Calu3 (cell line): ENCODE data around the gene RNF151. TPM values are rescaled to one million over a fixed set of nuclear protein-coding genes. Genes with fewer than 3 reads are reported as not detected.

Source experiments
- BruUV-seq: library from RNA; stranded (reverse); fragments of 400-500 nt; replicated peaks from 2 replicates; lab custom pipeline; 2021; lab: Mats Ljungman, UMichigan
- CTCF ChIA-PET: fragments of 300-600 bp; sonication (Branson Sonifier 250); formaldehyde crosslinking; loops from one replicate; lab custom pipeline; 2022; ENCODE audit warnings: antibody characterized with exemption; lab: Charles Lee
- DNase-seq: peaks from one replicate; pipeline ENCODE4 v3.0.0; 2022
- H3K27ac Mint-ChIP-seq: one replicate; pipeline ENCODE4 v1.8.0; 2022; ENCODE audit warnings: mixed read lengths; ENCODE audit not compliant: unreplicated experiment
- H3K27me3 Mint-ChIP-seq: one replicate; pipeline ENCODE4 v1.8.0; 2022; ENCODE audit warnings: mixed read lengths; ENCODE audit not compliant: unreplicated experiment
- H3K36me3 Mint-ChIP-seq: one replicate; pipeline ENCODE4 v1.8.0; 2022; ENCODE audit warnings: mild to moderate bottlenecking, moderate library complexity, mixed read lengths; ENCODE audit not compliant: insufficient read depth, unreplicated experiment
- H3K4me1 Mint-ChIP-seq: one replicate; pipeline ENCODE4 v1.8.0; 2022; ENCODE audit warnings: mild to moderate bottlenecking, low read depth, mixed read lengths; ENCODE audit not compliant: unreplicated experiment
- H3K4me3 Mint-ChIP-seq: one replicate; pipeline ENCODE4 v1.8.0; 2022; ENCODE audit warnings: mild to moderate bottlenecking, low read depth, moderate library complexity, mixed read lengths; ENCODE audit not compliant: unreplicated experiment
- H3K9me3 Mint-ChIP-seq: one replicate; pipeline ENCODE4 v1.8.0; 2022; ENCODE audit warnings: low read depth, mixed read lengths; ENCODE audit not compliant: unreplicated experiment
- intact Hi-C: fragments of 100-400 bp; cut with micrococcal nuclease; formaldehyde crosslinking; loops from one replicate; pipeline ENCODE4 v1.10.0; 2022; ENCODE audit not compliant: unreplicated experiment
- total RNA-seq: library from RNA; stranded (reverse); gene quantifications from 2 replicates; pipeline ENCODE4 v1.2.3, GENCODE V29; 2022
- TF ChIP-seq, protein P1 (sequence below): fragments of 200-600 bp; IDR thresholded peaks from one replicate; pipeline ENCODE4 v1.8.0; 2022; ENCODE audit warnings: antibody characterized with exemption; ENCODE audit not compliant: unreplicated experiment

RNF151 gene
- total RNA-seq, 1 experiment from 2014 or later, result not detected

DNA sequence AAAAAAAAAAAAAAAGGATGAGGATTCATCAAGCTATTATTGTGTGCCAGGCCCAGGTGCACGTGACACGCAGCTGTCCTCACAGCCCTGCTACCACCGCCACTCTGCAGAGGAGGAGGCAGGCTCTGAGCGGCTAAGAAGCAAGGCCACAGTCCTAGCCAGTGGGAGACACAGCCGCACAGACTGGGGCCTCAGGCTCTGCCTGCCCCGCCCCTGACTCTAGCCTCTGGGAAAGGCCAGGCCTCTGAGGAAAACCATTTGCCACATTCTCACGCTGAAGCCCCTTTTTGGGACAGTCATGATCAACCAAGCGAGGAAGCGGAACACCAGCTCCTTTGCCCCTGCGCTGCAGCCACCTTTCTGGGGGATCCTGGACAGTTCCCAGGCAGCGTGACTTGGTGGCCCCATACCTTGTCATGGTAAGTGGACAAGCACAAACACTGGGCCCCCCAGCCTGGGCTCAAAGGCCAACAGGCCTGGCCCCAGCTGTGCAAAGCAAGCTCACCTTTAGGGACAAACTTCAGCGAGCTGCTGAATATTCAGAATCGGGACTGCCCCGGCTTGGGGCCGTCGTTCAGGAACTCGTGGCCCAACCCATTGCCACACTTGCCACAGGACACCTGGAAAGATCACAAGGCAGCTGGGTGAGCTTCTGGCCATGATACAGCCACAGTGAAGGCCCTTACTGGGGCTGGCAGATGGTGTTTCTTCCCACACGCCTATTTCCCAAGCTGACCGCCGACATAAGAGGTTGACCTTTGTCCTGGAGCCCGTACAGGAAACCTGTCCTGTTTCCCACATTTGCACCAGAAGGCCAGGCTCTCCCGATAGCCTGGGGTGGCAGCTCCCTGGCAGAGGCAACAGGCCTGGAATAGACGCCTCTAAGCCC, 26.1 kb upstream of the RNF151 start:
- H3K4me1 Mint-ChIP-seq, result peaks cover 8% of the 10 kb centered on the region
- no TSS peak for BruUV-seq
- H3K9me3 Mint-ChIP-seq, result no peaks in the 10 kb centered on the region
- peaks cover 35% of the 10 kb centered on the region for H3K36me3 Mint-ChIP-seq
- TF ChIP-seq, protein P1, sequence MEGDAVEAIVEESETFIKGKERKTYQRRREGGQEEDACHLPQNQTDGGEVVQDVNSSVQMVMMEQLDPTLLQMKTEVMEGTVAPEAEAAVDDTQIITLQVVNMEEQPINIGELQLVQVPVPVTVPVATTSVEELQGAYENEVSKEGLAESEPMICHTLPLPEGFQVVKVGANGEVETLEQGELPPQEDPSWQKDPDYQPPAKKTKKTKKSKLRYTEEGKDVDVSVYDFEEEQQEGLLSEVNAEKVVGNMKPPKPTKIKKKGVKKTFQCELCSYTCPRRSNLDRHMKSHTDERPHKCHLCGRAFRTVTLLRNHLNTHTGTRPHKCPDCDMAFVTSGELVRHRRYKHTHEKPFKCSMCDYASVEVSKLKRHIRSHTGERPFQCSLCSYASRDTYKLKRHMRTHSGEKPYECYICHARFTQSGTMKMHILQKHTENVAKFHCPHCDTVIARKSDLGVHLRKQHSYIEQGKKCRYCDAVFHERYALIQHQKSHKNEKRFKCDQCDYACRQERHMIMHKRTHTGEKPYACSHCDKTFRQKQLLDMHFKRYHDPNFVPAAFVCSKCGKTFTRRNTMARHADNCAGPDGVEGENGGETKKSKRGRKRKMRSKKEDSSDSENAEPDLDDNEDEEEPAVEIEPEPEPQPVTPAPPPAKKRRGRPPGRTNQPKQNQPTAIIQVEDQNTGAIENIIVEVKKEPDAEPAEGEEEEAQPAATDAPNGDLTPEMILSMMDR, result no peak
- CTCF ChIA-PET, result interaction anchor here (0.6 to 0.7 kb wide), 3 partner anchors 66 to 113 kb away, joined by 3 to 5 read pairs (median 4); partner anchors contain the start of gene FAHD1
- H3K27ac Mint-ChIP-seq, result no peak overlapping the region
- no peaks in the 10 kb centered on the region for H3K27me3 Mint-ChIP-seq
- no peak overlapping the region for H3K4me3 Mint-ChIP-seq
- DNase-seq, result no peak
- intact Hi-C loops, result no loop called here

GRCh38 chr16:1941162-1942046, 25.3 kb upstream of the RNF151 start:
- CTCF ChIA-PET, result no interaction called here
- Mint-ChIP-seq H3K27ac (no peak overlapping the region), H3K27me3 (no peaks in the 10 kb centered on the region), H3K4me3 (peak overlapping the region; percentile 99), H3K9me3 (no peaks in the 10 kb centered on the region), H3K36me3 (peaks cover 35% of the 10 kb centered on the region), H3K4me1 (peaks cover 8% of the 10 kb centered on the region)
- intact Hi-C loops, result no loop called here
- no peak for DNase-seq
- TF ChIP-seq, protein P1, result no peak
- BruUV-seq, result no TSS peak

DNA sequence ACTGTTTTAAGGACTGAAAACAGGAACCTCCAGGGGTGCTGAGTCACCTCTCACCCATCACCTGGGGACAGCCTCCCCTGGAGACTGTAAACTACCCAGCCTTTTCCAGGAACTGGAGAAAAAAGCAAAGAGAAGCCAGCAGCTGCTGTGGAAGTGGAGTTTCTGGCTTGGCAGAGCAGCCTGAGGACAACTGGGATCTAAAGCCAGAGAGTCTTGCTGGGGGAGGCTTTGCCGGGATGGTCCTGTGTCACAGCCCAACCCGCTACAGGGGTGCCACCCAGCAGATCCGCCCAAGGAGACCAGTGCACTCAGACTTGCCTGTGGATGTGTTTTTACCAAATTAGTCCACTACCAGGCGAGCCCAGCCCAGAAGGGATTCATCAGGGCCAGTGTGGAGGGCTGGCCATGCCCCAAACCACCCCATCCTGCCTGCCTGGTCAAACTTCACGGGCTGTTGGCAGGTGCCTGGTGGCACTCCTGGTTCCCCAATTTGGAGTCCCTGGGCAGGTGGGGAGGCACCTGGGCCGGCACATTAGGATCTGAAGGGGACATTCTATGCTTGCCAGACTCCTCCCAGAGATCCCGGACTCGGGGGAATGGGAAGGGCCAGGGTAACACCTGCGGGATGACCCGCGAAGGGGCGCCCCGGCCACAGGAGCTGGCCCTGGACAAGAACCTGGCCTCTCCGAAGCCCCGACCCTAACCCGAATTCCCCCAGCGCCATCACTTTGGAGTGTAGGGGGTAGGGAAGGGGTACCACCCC, 24.4 kb upstream of the RNF151 start:
- TSS peak; percentile 29 for BruUV-seq
- Mint-ChIP-seq H3K36me3 (peaks cover 31% of the 10 kb centered on the region), H3K4me1 (peaks cover 8% of the 10 kb centered on the region), H3K4me3 (peak overlapping the region; percentile 99), H3K27ac (no peak overlapping the region), H3K9me3 (no peaks in the 10 kb centered on the region), H3K27me3 (no peaks in the 10 kb centered on the region)
- peak; percentile 27 for DNase-seq
- intact Hi-C loops, result no loop called here
- TF ChIP-seq, protein P1, result no peak
- CTCF ChIA-PET, result no interaction called here
